NCI-H1092 (cell line): ENCODE results near the gene HRH2.
"Not testable (repeated sequence)": the region's sequence is repeated elsewhere in the genome, so short reads cannot be mapped to it uniquely, and the experiment has no call there.

ENCODE experiments used
- DNase-seq: peaks from one replicate; lab custom pipeline; 2025; lab: John Stamatoyannopoulos, UW

HRH2 gene

GRCh38 chr5:175657593-175658271 is at the start of gene HRH2:
HRH2 (plus strand) TSS chr5:175658071; CDS start chr5:175683234, 25,163 bp downstream.
- no peak for DNase-seq

GRCh38 chr5:175609526-175609925 is 48.3 kb upstream of the HRH2 start:
- DNase-seq: no peak

GRCh38 chr5:175610381-175610780 is 47.5 kb upstream of the HRH2 start:
- no peak for DNase-seq

GRCh38 chr5:175610898-175611297 is 47.0 kb upstream of the HRH2 start:
- DNase-seq: no peak

- no peak for DNase-seq
These were observed 43.6 kb upstream of the HRH2 start for GRCh38 chr5:175614223-175614815.

GRCh38 chr5:175614861-175615260 is 43.0 kb upstream of the HRH2 start:
- no peak for DNase-seq

GRCh38 chr5:175616083-175616482 is 41.8 kb upstream of the HRH2 start:
- no peak for DNase-seq

- DNase-seq: not testable (repeated sequence)
These were observed 41.3 kb upstream of the HRH2 start for GRCh38 chr5:175616527-175616926.

GRCh38 chr5:175617447-175617846 is 40.4 kb upstream of the HRH2 start:
- DNase-seq: no peak

GRCh38 chr5:175620527-175620926 is 37.3 kb upstream of the HRH2 start:
- no peak for DNase-seq

GRCh38 chr5:175621971-175622370 is 35.9 kb upstream of the HRH2 start:
- no peak for DNase-seq

- no peak for DNase-seq
These were observed 34.8 kb upstream of the HRH2 start for GRCh38 chr5:175623088-175623487.

- no peak for DNase-seq
These were observed 33.6 kb upstream of the HRH2 start for GRCh38 chr5:175624316-175624715.

GRCh38 chr5:175627005-175627404 is 30.9 kb upstream of the HRH2 start:
- DNase-seq: no peak

GRCh38 chr5:175627739-175628138 is 30.1 kb upstream of the HRH2 start:
- no peak for DNase-seq

- no peak for DNase-seq
These were observed 29.2 kb upstream of the HRH2 start for GRCh38 chr5:175628668-175629067.

GRCh38 chr5:175629261-175629660 is 28.6 kb upstream of the HRH2 start:
- no peak for DNase-seq

- no peak for DNase-seq
These were observed 28.1 kb upstream of the HRH2 start for GRCh38 chr5:175629793-175630192.

- no peak for DNase-seq
These were observed 21.9 kb upstream of the HRH2 start for GRCh38 chr5:175635854-175636584.

- no peak for DNase-seq
These were observed 19.6 kb upstream of the HRH2 start for GRCh38 chr5:175638305-175638704.

GRCh38 chr5:175640106-175640775 is 17.6 kb upstream of the HRH2 start:
- DNase-seq: no peak

- DNase-seq: no peak
These were observed 14.9 kb upstream of the HRH2 start for GRCh38 chr5:175642998-175643397.

- DNase-seq: no peak
These were observed 11.6 kb upstream of the HRH2 start for GRCh38 chr5:175646251-175646650.
